NB4 (cell line): Measurements from ENCODE around the gene RPRML.

Experiments
- CTCF ChIP-seq: IDR thresholded peaks from one replicate; pipeline ENCODE4 v1.5.1; 2012; ENCODE audit warnings: low read depth, low read length
- POLR2A ChIP-seq: IDR thresholded peaks from 2 replicates; pipeline ENCODE4 v1.6.1; 2011; ENCODE audit warnings: mild to moderate bottlenecking; ENCODE audit not compliant: insufficient read length; ENCODE audit errors: extremely low read depth

GRCh38 chr17:47013341-47013740, 34.3 kb upstream of the RPRML start:
- TF ChIP-seq CTCF, result no peak
- TF ChIP-seq POLR2A, result no peak
